Right lobe of liver (tissue), 6 donors: ENCODE results near the gene TMEM44. TPM values are rescaled to one million over a fixed set of nuclear protein-coding genes. Genes with fewer than 3 reads are reported as not detected.
A peak's percentile ranks its signal among the peaks of the same experiment; 100 is the strongest.

ENCODE experiments used
- ATAC-seq, 4 donors: fragments of 200-7000 bp; cut with Tn5 transposase; one replicate each; pipeline ENCODE4 v1.9.1; 2020; ENCODE audit warnings: mild to moderate bottlenecking in 4 of 4, moderate library complexity in 4 of 4
- DNase-seq, 3 donors: peaks; one replicate each; pipeline ENCODE4 v3.0.0-alpha.2; 2020
- H3K27ac ChIP-seq, 3 donors: fragments of 200-600 bp; one replicate each; pipeline ENCODE4 v1.8.0; 2022
- H3K27me3 ChIP-seq, 2 donors: fragments of 200-600 bp; one replicate each; pipeline ENCODE4 v1.8.0; 2022
- H3K36me3 ChIP-seq, 4 donors: fragments of 200-600 bp; sonication (generic) in 1 of 4; one replicate each; pipeline versions ENCODE4 v1.5.1 to v1.8.0; 2017 to 2022; ENCODE audit warnings: control low read depth in 1 of 4
- H3K4me1 ChIP-seq, 4 donors: fragments of 200-600 bp; sonication (generic) in 1 of 4; one replicate each; pipeline versions ENCODE4 v1.5.1 to v1.8.0; 2017 to 2022; ENCODE audit warnings: control low read depth in 1 of 4
- H3K4me3 ChIP-seq, 3 donors: fragments of 200-600 bp; one replicate each; pipeline ENCODE4 v1.8.0; 2022
- H3K9me3 ChIP-seq, 4 donors: fragments of 200-600 bp; sonication (generic) in 1 of 4; one replicate each; pipeline versions ENCODE4 v1.5.1 to v1.8.0; 2017 to 2022; ENCODE audit warnings: control low read depth in 1 of 4
- POLR2A ChIP-seq: fragments of 450-650 bp; IDR thresholded peaks from one replicate; pipeline ENCODE4 v1.6.1; 2017; ENCODE audit warnings: antibody characterized with exemption, mild to moderate bottlenecking
- WGBS: methylation state at CpG from one replicate; pipeline ENCODE4 v1.1.6; 2018; ENCODE audit warnings: low coverage, low lambda C conversion rate; ENCODE audit not compliant: insufficient coverage; ENCODE audit errors: missing lambda C conversion rate; 5-methylcytosine and 5-hydroxymethylcytosine counted together
- intact Hi-C, 2 donors: fragments of 100-400 bp; cut with DNase I; formaldehyde crosslinking; loops; one replicate each; pipeline versions ENCODE4 v1.11.2 to v1.14.1; 2022
- total RNA-seq, 6 experiments: library from RNA; depleted of rRNA in 2 of 6; stranded (reverse); fragments of >200 nt in 2 of 6; fragmentation: NEBNext Ultra II Directional in 3 of 6; extraction: Animal tissue kit (Norgen Biotek cat#: 25700) in 3 of 6; gene quantifications; one replicate each; pipeline versions ENCODE4 v1.1.0 to v1.2.4, GENCODE V29; 2016 to 2023
- TF ChIP-seq, protein P1 (sequence below), 4 donors: fragments of 200-600 bp in 3 of 4; fragments of 450-650 bp in 1 of 4; IDR thresholded peaks; one replicate each; pipeline versions ENCODE4 v1.5.1 to v1.8.0; 2016 to 2022; ENCODE audit warnings: antibody characterized with exemption in 4 of 4, mild to moderate bottlenecking in 2 of 4
- donor health status: DM: no; HTN: yes; CAD: no.
- donor health status: DM: no; HTN: no; CAD: no.
- donor health status: DM: no; HTN: no; CAD: no.
- donor health status: DM: no; HTN: yes; CAD: no.
- donor health status: DM: no; HTN: yes; CAD: no.

Gene TMEM44
- total RNA-seq, 6 experiments from 2014 or later, result 2.2 to 6.8 (median 4.2) TPM

DNA sequence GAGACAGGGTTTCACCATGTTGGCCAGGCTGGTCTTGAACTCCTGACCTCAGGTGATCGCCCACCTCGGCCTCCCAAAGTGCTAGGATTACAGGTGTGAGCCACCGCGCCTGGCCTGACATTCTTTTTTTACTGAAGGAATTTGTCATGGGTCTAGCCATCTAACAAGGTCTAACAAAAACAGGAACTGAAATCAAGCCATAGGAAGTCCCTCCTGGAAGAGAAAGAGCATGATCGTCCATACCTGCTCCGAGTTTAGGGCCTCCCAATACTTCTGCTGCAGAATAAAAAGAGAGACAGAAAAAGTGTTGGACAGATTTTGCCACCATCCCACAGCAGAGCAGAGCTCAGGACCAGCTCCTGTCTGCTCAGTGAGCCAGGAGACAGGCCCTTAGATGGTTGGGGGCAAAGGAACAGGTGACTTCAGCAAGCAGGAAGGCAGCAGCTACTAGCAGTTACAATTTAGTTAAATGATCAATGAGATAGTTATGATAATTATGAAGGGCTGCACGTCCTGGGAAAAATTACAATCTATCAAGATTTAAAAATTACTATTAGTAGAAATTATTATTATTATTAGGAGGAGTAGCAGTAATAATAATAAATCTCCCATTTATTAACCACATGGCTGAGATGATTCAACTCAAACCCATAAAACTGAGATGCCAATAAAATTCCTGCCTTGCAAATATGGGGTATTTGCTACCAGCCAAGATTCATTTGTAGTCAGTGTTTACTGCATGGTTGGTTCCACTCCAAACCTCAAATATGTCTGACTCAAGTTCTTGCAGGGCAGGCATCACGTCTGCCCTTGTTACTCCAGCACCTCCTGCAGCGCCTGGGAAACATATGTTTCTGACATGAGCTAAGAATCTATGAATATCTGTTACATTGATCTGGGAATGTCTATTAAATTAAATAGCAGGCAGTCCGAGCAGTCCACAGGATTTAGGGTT is 40.1 kb downstream of the TMEM44 start:
- TF ChIP-seq, protein P1, sequence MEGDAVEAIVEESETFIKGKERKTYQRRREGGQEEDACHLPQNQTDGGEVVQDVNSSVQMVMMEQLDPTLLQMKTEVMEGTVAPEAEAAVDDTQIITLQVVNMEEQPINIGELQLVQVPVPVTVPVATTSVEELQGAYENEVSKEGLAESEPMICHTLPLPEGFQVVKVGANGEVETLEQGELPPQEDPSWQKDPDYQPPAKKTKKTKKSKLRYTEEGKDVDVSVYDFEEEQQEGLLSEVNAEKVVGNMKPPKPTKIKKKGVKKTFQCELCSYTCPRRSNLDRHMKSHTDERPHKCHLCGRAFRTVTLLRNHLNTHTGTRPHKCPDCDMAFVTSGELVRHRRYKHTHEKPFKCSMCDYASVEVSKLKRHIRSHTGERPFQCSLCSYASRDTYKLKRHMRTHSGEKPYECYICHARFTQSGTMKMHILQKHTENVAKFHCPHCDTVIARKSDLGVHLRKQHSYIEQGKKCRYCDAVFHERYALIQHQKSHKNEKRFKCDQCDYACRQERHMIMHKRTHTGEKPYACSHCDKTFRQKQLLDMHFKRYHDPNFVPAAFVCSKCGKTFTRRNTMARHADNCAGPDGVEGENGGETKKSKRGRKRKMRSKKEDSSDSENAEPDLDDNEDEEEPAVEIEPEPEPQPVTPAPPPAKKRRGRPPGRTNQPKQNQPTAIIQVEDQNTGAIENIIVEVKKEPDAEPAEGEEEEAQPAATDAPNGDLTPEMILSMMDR (IDR thresholded peaks at IDR 0.05), result no peak
- TF ChIP-seq POLR2A, result no peak
- no peak overlapping the region for H3K27ac ChIP-seq
- no peaks in the 10 kb centered on the region for H3K9me3 ChIP-seq
- H3K36me3 ChIP-seq, result no peaks in the 10 kb centered on the region
- intact Hi-C loops, result loop anchor here in 1 of 2 donors (10.0 kb wide), 1 partner anchor 258 kb away; no protein-coding TSS in a partner anchor
- DNase-seq (no peak), ATAC-seq (peak in 1 of 4 donors; percentile 31)
- H3K4me3 ChIP-seq, result no peak overlapping the region
- no peaks in the 10 kb centered on the region for H3K27me3 ChIP-seq
- H3K4me1 ChIP-seq, result no peaks in the 10 kb centered on the region
- WGBS, result 64% methylated on average over 8 of the region's 10 CpGs

DNA sequence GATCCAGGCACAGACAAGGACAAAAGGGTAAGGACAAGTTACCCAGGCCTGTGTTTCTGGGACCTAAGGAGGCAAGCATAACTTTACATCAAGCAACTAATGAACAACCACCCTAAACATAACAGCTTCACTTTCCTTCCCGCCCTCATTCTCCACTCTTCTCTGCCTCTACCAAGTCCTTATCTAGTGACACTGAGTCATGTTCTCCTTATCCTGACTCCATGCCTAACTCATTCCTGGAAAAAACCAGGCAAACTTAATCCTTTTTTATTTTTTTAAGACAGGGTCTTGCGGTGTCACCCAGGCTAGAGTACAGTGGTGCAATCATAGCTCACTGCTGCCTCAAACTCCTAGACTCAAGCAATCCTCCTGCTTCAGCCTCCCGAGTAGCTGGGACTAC is 44.5 kb downstream of the TMEM44 start:
- no peaks in the 10 kb centered on the region for H3K27me3 ChIP-seq
- no peak for TF ChIP-seq POLR2A
- WGBS, result 80% methylated on average over 2 of the region's 3 CpGs
- no peaks in the 10 kb centered on the region for H3K36me3 ChIP-seq
- H3K9me3 ChIP-seq, result no peaks in the 10 kb centered on the region
- intact Hi-C loops, result loop anchor here in 1 of 2 donors (5.0 kb wide), 1 partner anchor 111 kb away; no protein-coding TSS in a partner anchor
- no peak overlapping the region for H3K27ac ChIP-seq
- ATAC-seq (no peak), DNase-seq (no peak)
- peaks cover 0 to 9% (median 0%) of the 10 kb centered on the region in 4 donors for H3K4me1 ChIP-seq
- no peak overlapping the region for H3K4me3 ChIP-seq

DNA sequence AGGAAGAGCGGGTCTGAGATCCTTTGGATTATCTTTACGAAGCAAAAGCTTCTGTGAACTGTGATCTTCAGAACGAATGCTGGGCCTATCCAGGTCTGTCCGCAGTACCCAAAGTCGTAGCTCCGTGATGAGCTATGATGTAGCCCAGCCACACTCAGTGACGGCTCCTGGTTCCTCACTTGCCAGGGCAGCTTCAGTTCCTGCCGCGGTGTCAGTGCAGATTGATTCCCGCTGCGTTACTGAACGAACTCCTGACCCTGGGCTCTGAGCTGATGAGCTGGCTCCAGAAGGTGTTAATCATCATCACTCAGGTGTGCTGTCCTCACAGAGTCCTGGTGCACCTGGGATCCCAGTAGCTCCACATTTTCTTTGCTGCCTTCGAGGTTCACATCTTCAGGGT is 45.0 kb downstream of the TMEM44 start:
- H3K9me3 ChIP-seq, result no peaks in the 10 kb centered on the region
- no peak for ATAC-seq
- TF ChIP-seq POLR2A, result no peak
- TF ChIP-seq, protein P1 (IDR thresholded peaks at IDR 0.05), result no peak
- H3K36me3 ChIP-seq, result no peaks in the 10 kb centered on the region
- no peak for DNase-seq
- 75% methylated on average over 4 of the region's 13 CpGs for WGBS
- no peak overlapping the region for H3K27ac ChIP-seq
- no peak overlapping the region for H3K4me3 ChIP-seq
- H3K27me3 ChIP-seq, result no peaks in the 10 kb centered on the region
- intact Hi-C loops, result loop anchor here in 1 of 2 donors (5.0 kb wide), 1 partner anchor 111 kb away; no protein-coding TSS in a partner anchor
- H3K4me1 ChIP-seq, result peaks cover 0 to 9% (median 0%) of the 10 kb centered on the region in 4 donors

DNA sequence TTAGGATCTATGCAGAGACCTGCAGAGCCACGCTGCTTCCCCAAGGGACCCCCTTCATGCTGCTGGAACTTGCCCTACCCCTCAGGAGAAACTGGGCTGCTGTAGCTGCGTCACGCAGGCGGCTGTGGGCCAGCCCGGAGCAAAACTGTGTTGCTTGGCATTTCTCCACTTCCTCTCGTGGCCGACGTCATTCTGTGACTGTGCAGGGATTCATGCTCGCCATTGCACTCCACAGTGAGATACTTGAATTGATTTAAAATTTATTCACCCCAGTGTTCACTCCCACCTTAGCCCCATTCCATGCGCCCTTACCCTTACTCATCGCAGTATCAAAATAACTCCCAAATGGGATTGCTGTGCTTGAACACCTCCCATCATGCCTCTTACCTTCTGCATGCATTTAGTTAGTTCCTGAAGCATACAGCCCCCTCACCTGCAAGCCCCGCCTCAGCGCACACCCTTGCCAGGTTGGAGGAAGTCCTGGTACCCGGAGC is 45.7 kb downstream of the TMEM44 start:
- 81% methylated on average over 6 of the region's 14 CpGs for WGBS

More for the DNA sequence above, 45.7 kb downstream of the TMEM44 start:
- H3K4me3 ChIP-seq, result no peak overlapping the region
- H3K4me1 ChIP-seq, result peaks cover 0 to 9% (median 0%) of the 10 kb centered on the region in 4 donors
- H3K27ac ChIP-seq, result no peak overlapping the region
- no peak for ATAC-seq
- DNase-seq, result no peak
- no peaks in the 10 kb centered on the region for H3K27me3 ChIP-seq
- no peak for TF ChIP-seq POLR2A
- TF ChIP-seq, protein P1 (IDR thresholded peaks at IDR 0.05), result no peak
- intact Hi-C loops, result loop anchor here in 1 of 2 donors (5.0 kb wide), 1 partner anchor 110 kb away; no protein-coding TSS in a partner anchor
- no peaks in the 10 kb centered on the region for H3K36me3 ChIP-seq
- H3K9me3 ChIP-seq, result no peaks in the 10 kb centered on the region
